H9 (cell line): Measurements from ENCODE around the gene MAP3K7CL. TPM values are rescaled to one million over a fixed set of nuclear protein-coding genes. Genes with fewer than 3 reads are reported as not detected.

Experiments
- DNase-seq: peaks from one replicate; pipeline ENCODE4 v3.0.0-alpha.2; 2017
- H2AFZ ChIP-seq: one replicate; pipeline ENCODE4 v1.6.1; 2013; ENCODE audit warnings: mild to moderate bottlenecking, low read length, control low read depth, moderate library complexity
- H2AK5ac ChIP-seq: 2 replicates; pipeline ENCODE4 v1.6.1; 2013; ENCODE audit warnings: low read length, control low read depth, mixed read lengths; ENCODE audit not compliant: insufficient read length
- H2BK120ac ChIP-seq: one replicate; pipeline ENCODE4 v1.6.1; 2013; ENCODE audit warnings: low read depth, mild to moderate bottlenecking, low read length, control low read depth, inconsistent platforms; ENCODE audit not compliant: poor library complexity, severe bottlenecking
- H2BK12ac ChIP-seq: 2 replicates; pipeline ENCODE4 v1.6.1; 2013; ENCODE audit warnings: low read length, control low read depth, mixed read lengths, low read depth; ENCODE audit not compliant: insufficient read length
- H2BK15ac ChIP-seq: 2 replicates; pipeline ENCODE4 v1.6.1; 2013; ENCODE audit warnings: low read depth, low read length, control low read depth
- H2BK20ac ChIP-seq: one replicate; pipeline ENCODE4 v1.6.1; 2013; ENCODE audit warnings: low read depth, mild to moderate bottlenecking, low read length, control low read depth, inconsistent platforms; ENCODE audit not compliant: poor library complexity, severe bottlenecking
- H2BK5ac ChIP-seq: 2 replicates; pipeline ENCODE4 v1.6.1; 2013; ENCODE audit warnings: low read length, control low read depth, mixed read lengths; ENCODE audit not compliant: insufficient read length
- H3K14ac ChIP-seq: 2 replicates; pipeline ENCODE4 v1.6.1; 2013; ENCODE audit warnings: low read length, control low read depth; ENCODE audit not compliant: insufficient read depth
- H3K18ac ChIP-seq: 2 replicates; pipeline ENCODE4 v1.6.1; 2013; ENCODE audit warnings: low read depth, mild to moderate bottlenecking, mixed read lengths, low read length, control low read depth; ENCODE audit not compliant: insufficient read length
- H3K23ac ChIP-seq: 2 replicates; pipeline ENCODE4 v1.6.1; 2013; ENCODE audit warnings: low read length, control low read depth, mixed read lengths, low read depth; ENCODE audit not compliant: insufficient read length
- H3K23me2 ChIP-seq: 2 replicates; pipeline ENCODE4 v1.6.1; 2013; ENCODE audit warnings: low read depth, mild to moderate bottlenecking, mixed read lengths, low read length, control low read depth; ENCODE audit not compliant: insufficient read length, poor library complexity, severe bottlenecking
- H3K27ac ChIP-seq: 2 replicates; pipeline ENCODE4 v1.5.1; 2013; ENCODE audit warnings: low read length, control low read depth, mixed read lengths, low read depth; ENCODE audit not compliant: insufficient read length
- H3K27me3 ChIP-seq: 2 replicates; pipeline ENCODE4 v1.6.1; 2013; ENCODE audit warnings: low read length, control low read depth, inconsistent platforms; ENCODE audit not compliant: insufficient read depth
- H3K4ac ChIP-seq: 2 replicates; pipeline ENCODE4 v1.6.1; 2013; ENCODE audit warnings: low read depth, mild to moderate bottlenecking, control low read depth, inconsistent platforms, low read length, moderate library complexity
- H3K4me1 ChIP-seq: 2 replicates; pipeline ENCODE4 v1.6.1; 2013; ENCODE audit warnings: low read length, control low read depth, inconsistent platforms; ENCODE audit not compliant: insufficient read depth
- H3K4me2 ChIP-seq: 2 replicates; pipeline ENCODE4 v1.6.1; 2013; ENCODE audit warnings: low read length, control low read depth, mixed read lengths; ENCODE audit not compliant: insufficient read length, insufficient read depth
- H3K56ac ChIP-seq: 2 replicates; pipeline ENCODE4 v1.6.1; 2013; ENCODE audit warnings: low read depth, mild to moderate bottlenecking, mixed read lengths, low read length, control low read depth; ENCODE audit not compliant: insufficient read length
- H3K79me1 ChIP-seq: 2 replicates; pipeline ENCODE4 v1.6.1; 2013; ENCODE audit warnings: low read depth, mild to moderate bottlenecking, moderate library complexity, low read length, control low read depth, inconsistent platforms; ENCODE audit not compliant: insufficient read depth, poor library complexity, severe bottlenecking
- H3K79me2 ChIP-seq: 2 replicates; pipeline ENCODE4 v1.6.1; 2013; ENCODE audit warnings: low read length, control low read depth, inconsistent platforms; ENCODE audit not compliant: insufficient read depth
- H3K9ac ChIP-seq: 2 replicates; pipeline ENCODE4 v1.6.1; 2013; ENCODE audit warnings: low read length, control low read depth, mixed read lengths; ENCODE audit not compliant: insufficient read length; ENCODE audit errors: extremely low read depth
- H3K9me3 ChIP-seq: one replicate; pipeline ENCODE4 v1.6.1; 2013; ENCODE audit warnings: low read depth, low read length, inconsistent platforms; ENCODE audit not compliant: control insufficient read depth
- H3T11ph ChIP-seq: one replicate; pipeline ENCODE4 v1.6.1; 2013; ENCODE audit warnings: mild to moderate bottlenecking, low read length, control low read depth, inconsistent platforms
- H4K20me1 ChIP-seq: one replicate; pipeline ENCODE4 v1.6.1; 2013; ENCODE audit not compliant: control insufficient read depth, insufficient read length, insufficient read depth
- H4K5ac ChIP-seq: 2 replicates; pipeline ENCODE4 v1.6.1; 2013; ENCODE audit warnings: low read depth, mild to moderate bottlenecking, mixed read lengths, low read length, control low read depth; ENCODE audit not compliant: insufficient read length
- H4K8ac ChIP-seq: replicated peaks from 2 replicates; pipeline ENCODE4 v1.6.1; 2013; ENCODE audit warnings: low read length, control low read depth, mixed read lengths, low read depth; ENCODE audit not compliant: insufficient read length
- H4K91ac ChIP-seq: 2 replicates; pipeline ENCODE4 v1.6.1; 2013; ENCODE audit warnings: low read depth, mild to moderate bottlenecking, moderate library complexity, mixed read lengths, low read length, control low read depth; ENCODE audit not compliant: insufficient read length
- H3K27ac Mint-ChIP-seq, 3 experiments: 2 replicates in 2 of 3; 3 replicates in 1 of 3; pipeline ENCODE4 v1.8.0; 2020 to 2021; ENCODE audit warnings: mixed read lengths in 3 of 3, mild to moderate bottlenecking in 1 of 3, moderate library complexity in 1 of 3
- H3K27me3 Mint-ChIP-seq: 2 replicates; pipeline ENCODE4 v1.8.0; 2021; ENCODE audit warnings: low read depth, mild to moderate bottlenecking, moderate library complexity, mixed read lengths
- H3K36me3 Mint-ChIP-seq, 3 experiments: 2 replicates in 2 of 3; 3 replicates in 1 of 3; pipeline ENCODE4 v1.8.0; 2020 to 2021; ENCODE audit warnings: low read depth in 3 of 3, mixed read lengths in 3 of 3; ENCODE audit not compliant: insufficient read depth in 1 of 3
- H3K4me1 Mint-ChIP-seq, 2 experiments: 2 replicates each; pipeline ENCODE4 v1.8.0; 2020; ENCODE audit warnings: mixed read lengths in 2 of 2
- H3K4me3 Mint-ChIP-seq, 2 experiments: 2 replicates in 1 of 2; 3 replicates in 1 of 2; pipeline ENCODE4 v1.8.0; 2020 to 2021; ENCODE audit warnings: mild to moderate bottlenecking in 2 of 2, mixed read lengths in 2 of 2, moderate library complexity in 1 of 2
- H3K9me3 Mint-ChIP-seq, 2 experiments: 2 replicates in 1 of 2; 3 replicates in 1 of 2; pipeline ENCODE4 v1.8.0; 2020; ENCODE audit warnings: mild to moderate bottlenecking in 2 of 2, mixed read lengths in 2 of 2, moderate library complexity in 1 of 2
- WGBS: extraction: QIAGEN DNeasy Blood & Tissue Kit; methylation state at CpG from one replicate; pipeline ENCODE4 v1.1.7; 2013; ENCODE audit warnings: missing lambda C conversion rate, low lambda C conversion rate, mixed read lengths; ENCODE audit not compliant: insufficient read length; ENCODE audit errors: extremely low coverage; 5-methylcytosine and 5-hydroxymethylcytosine counted together
- total RNA-seq: library from RNA; stranded (reverse); gene quantifications from 2 replicates; pipeline ENCODE4 v1.2.1, GENCODE V29; 2021
- TF ChIP-seq, protein P1 (sequence below): fragments of 200-600 bp; sonication (generic); conservative IDR thresholded peaks from 3 replicates; pipeline ENCODE4 v1.8.0; 2021; ENCODE audit warnings: antibody characterized with exemption, mild to moderate bottlenecking

The MAP3K7CL gene
- total RNA-seq, 1 experiment from 2014 or later, result not detected

DNA sequence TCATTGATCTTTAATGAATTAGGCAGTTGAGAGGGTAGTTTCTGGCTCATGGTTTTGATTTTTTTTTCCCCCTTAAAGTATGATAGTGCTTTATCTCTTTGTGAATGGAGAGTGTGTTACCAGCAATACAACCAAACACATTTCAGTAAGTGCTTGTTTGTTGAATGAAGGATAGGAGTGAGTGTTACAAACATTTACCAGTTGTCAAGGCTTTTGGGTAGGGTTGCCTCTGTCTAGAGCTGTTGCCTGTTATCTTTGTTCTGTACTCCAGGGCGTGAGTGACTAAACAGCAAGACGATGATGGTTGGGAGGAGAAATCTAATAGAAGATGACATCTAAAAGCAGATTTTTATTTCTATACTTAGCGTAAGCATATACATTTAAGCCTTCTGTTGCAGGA is 21.5 kb downstream of the MAP3K7CL start:
- no peak overlapping the region for H2BK15ac ChIP-seq
- H3K4me2 ChIP-seq, result no peak overlapping the region
- H3K9ac ChIP-seq, result no peak overlapping the region
- no peak overlapping the region for H4K8ac ChIP-seq
- WGBS, result no CpG with 5 or more reads among the region's 3 CpGs
- Mint-ChIP-seq H3K27ac (no peak overlapping the region), H3K36me3 (no peaks in the 10 kb centered on the region), H3K27me3 (peaks cover 25% of the 10 kb centered on the region), H3K4me1 (peaks cover 2 to 5% of the 10 kb centered on the region in 2 experiments; a peak in 2 of 4 replicates), H3K4me3 (no peak overlapping the region), H3K9me3 (no peaks in the 10 kb centered on the region)
- H4K91ac ChIP-seq, result no peak overlapping the region
- no peak overlapping the region for H2BK20ac ChIP-seq
- no peak for DNase-seq
- H2BK5ac ChIP-seq, result no peak overlapping the region
- H3K14ac ChIP-seq, result no peak overlapping the region
- H3K18ac ChIP-seq, result no peak overlapping the region
- no peak overlapping the region for H3K23ac ChIP-seq
- no peaks in the 10 kb centered on the region for H4K20me1 ChIP-seq
- no peaks in the 10 kb centered on the region for H3K9me3 ChIP-seq
- peaks cover 3% of the 10 kb centered on the region; the same call in 1 of the 2 replicates for H3K4me1 ChIP-seq
- no peaks in the 10 kb centered on the region for H3K27me3 ChIP-seq
- H3K56ac ChIP-seq, result no peak overlapping the region
- H3K23me2 ChIP-seq, result no peaks in the 10 kb centered on the region
- no peak overlapping the region for H2BK120ac ChIP-seq
- no peak overlapping the region for H3T11ph ChIP-seq
- no peak overlapping the region for H2BK12ac ChIP-seq
- no peaks in the 10 kb centered on the region for H3K79me1 ChIP-seq
- no peak overlapping the region for H3K27ac ChIP-seq
- no peaks in the 10 kb centered on the region for H3K79me2 ChIP-seq
- TF ChIP-seq, protein P1, sequence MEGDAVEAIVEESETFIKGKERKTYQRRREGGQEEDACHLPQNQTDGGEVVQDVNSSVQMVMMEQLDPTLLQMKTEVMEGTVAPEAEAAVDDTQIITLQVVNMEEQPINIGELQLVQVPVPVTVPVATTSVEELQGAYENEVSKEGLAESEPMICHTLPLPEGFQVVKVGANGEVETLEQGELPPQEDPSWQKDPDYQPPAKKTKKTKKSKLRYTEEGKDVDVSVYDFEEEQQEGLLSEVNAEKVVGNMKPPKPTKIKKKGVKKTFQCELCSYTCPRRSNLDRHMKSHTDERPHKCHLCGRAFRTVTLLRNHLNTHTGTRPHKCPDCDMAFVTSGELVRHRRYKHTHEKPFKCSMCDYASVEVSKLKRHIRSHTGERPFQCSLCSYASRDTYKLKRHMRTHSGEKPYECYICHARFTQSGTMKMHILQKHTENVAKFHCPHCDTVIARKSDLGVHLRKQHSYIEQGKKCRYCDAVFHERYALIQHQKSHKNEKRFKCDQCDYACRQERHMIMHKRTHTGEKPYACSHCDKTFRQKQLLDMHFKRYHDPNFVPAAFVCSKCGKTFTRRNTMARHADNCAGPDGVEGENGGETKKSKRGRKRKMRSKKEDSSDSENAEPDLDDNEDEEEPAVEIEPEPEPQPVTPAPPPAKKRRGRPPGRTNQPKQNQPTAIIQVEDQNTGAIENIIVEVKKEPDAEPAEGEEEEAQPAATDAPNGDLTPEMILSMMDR, result no peak
- no peak overlapping the region for H2AK5ac ChIP-seq
- no peak overlapping the region for H4K5ac ChIP-seq
- H2AFZ ChIP-seq, result no peak overlapping the region
- H3K4ac ChIP-seq, result no peak overlapping the region
